ENCODE data around the gene TDO2.

DNA sequence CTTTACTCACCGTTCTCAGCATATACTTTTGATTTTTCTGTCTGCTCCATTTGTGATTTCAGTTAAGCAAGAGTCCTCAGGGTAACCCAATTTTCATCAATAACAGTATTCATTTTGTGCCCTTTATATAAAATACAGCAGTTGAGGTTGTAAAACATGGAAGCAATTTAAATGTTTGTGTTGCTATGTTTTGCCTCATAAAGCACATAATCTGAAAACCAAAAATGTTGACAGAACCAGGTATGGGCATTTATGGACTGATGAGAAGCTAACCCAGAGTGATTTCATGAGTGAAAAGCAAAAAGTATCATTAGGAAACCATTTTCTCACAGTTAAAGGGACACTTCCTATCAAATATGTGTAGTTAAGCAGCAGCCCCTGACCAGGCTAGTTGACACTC is 37.3 kb upstream of the TDO2 start, which contains the start of gene ASIC5:
- TF ChIP-seq FOXK2 (IDR thresholded peaks at IDR 0.05) (no peak), L3MBTL2 (conservative IDR thresholded peaks at IDR 0.05) (no peak), SP1 (IDR thresholded peaks at IDR 0.05) (no peak), FOXA1 (IDR thresholded peaks at IDR 0.05) (no peak), SUZ12 (IDR thresholded peaks at IDR 0.05) (no peak), TARDBP (IDR thresholded peaks at IDR 0.05) (no peak)
